Measurements from ENCODE around the gene EEPD1. TPM values are rescaled to one million over a fixed set of nuclear protein-coding genes. Genes with fewer than 3 reads are reported as not detected.
A peak's percentile ranks its signal among the peaks of the same experiment; 100 is the strongest.

Gene EEPD1
- total and polyA plus RNA-seq, 2 donors = 16.9 to 32.8 TPM

DNA sequence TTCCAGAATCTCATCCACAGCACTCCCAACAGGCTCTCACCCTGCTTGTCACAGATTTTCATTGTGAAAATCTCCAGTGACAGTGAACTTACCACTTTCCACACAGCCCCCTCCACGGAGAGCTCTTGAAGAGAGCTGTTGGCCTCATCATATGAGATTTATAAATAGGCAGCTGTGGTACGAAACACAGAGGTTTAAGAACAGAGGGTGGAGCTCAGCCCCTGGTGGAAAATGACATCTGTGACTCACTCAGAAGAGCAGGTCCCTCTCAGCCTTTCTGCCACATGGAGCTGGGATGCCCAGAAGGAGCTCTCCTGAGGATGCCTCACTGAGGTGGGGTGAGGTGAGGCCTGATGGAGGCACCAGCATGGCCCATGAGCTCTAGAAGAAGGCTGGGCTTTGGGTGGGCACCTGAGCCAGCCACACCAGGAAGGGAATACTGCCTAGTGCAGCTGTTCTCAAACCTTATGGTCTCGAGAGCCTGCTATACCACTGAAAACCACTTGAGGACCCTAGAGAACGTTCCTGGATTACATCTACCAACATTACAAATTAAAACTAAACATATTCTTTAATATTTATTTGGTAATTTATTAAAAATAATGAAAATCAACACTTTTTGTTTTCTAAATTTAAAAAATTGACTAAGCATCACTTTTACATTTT is 25.8 kb upstream of the EEPD1 start:
- WGBS = 91% methylated on average over 4 of the region's 4 CpGs
- peak in 2 of 9 donors; percentile 36 to 39 for DNase-seq (ENCODE audit: low read depth in 6 of 9, low spot score in 9 of 9)
- no peaks in the 10 kb centered on the region for H3K36me3 ChIP-seq (ENCODE audit: control insufficient read depth in 2 of 2, insufficient read depth in 2 of 2, low read length in 1 of 2)
- no peak overlapping the region for H3K4me3 ChIP-seq (ENCODE audit: low read length in 2 of 2)
- H3K9me3 ChIP-seq (ENCODE audit: control insufficient read depth in 2 of 2, insufficient read depth in 1 of 2, low read length in 1 of 2) = no peaks in the 10 kb centered on the region
- H3K27me3 ChIP-seq (ENCODE audit: control insufficient read depth in 2 of 2, insufficient read depth in 1 of 2, low read length in 1 of 2) = no peaks in the 10 kb centered on the region
- H3K27ac ChIP-seq (ENCODE audit: low read depth in 1 of 2, low read length in 1 of 2) = no peak overlapping the region
- peaks cover 0 to 8% of the 10 kb centered on the region in 2 donors for H3K4me1 ChIP-seq (ENCODE audit: control insufficient read depth in 2 of 2, insufficient read depth in 2 of 2, low read length in 2 of 2)

DNA sequence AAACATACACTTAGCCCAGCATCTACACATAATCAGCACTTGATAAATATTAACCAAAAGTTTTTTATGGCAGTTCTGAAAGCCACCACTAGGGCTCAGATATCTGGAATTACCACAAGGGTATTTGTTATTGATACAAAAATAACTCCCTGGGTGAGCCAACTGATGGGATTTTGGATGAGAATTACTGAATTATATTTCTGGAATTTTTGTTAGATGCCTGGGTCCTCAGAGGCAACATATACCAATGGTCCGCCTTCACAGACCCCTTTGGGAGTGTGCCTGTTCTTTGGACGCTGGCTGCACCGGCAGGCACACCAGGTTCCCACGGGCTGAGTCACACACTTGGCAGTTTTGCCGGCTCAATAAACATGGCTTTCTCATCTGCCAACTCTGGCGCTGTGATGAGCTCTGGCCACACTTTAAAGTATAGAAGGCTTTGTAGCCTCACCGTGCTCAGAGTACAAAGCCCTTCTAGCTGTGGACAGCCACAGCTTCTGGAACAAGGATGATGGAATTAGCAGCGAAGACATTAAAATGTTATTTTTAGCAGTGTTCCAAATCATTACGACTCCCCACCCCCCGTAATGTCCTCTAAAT is 24.5 kb upstream of the EEPD1 start:
- peaks cover 0 to 8% of the 10 kb centered on the region in 2 donors for H3K4me1 ChIP-seq (ENCODE audit: control insufficient read depth in 2 of 2, insufficient read depth in 2 of 2, low read length in 2 of 2)
- H3K27me3 ChIP-seq (ENCODE audit: control insufficient read depth in 2 of 2, insufficient read depth in 1 of 2, low read length in 1 of 2) = no peaks in the 10 kb centered on the region
- no peaks in the 10 kb centered on the region for H3K9me3 ChIP-seq (ENCODE audit: control insufficient read depth in 2 of 2, insufficient read depth in 1 of 2, low read length in 1 of 2)
- no peak overlapping the region for H3K4me3 ChIP-seq (ENCODE audit: low read length in 2 of 2)
- H3K27ac ChIP-seq (ENCODE audit: low read depth in 1 of 2, low read length in 1 of 2) = no peak overlapping the region
- no peaks in the 10 kb centered on the region for H3K36me3 ChIP-seq (ENCODE audit: control insufficient read depth in 2 of 2, insufficient read depth in 2 of 2, low read length in 1 of 2)
- WGBS = 88% methylated on average over 10 of the region's 10 CpGs
- no peak for DNase-seq (ENCODE audit: low read depth in 6 of 9, low spot score in 9 of 9)

DNA sequence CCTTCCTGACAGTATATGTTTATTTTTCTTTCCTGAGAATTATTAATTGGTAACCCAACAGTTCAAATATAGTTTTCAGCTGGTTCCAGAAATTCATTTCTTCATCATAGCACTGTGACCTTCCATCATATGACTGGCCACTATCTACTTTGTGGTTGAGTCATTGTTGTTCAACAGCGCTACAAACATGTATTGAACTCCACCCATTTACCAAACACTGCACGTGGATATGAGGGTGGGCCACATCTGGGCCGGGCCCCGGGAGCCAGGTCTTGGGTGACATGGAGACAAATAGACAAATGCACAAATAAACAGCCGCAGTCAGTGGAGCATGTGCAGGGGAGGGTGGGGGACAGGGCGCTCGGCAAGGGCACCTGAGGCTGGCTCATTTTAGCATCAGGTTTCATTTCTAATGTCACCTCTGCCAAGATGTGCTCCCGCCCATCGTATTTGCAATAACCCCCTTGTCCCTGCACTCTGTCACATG is 24.0 kb upstream of the EEPD1 start:
- Histone ChIP-seq H3K4me1 (ENCODE audit: control insufficient read depth in 2 of 2, insufficient read depth in 2 of 2, low read length in 2 of 2) (peaks cover 0 to 10% of the 10 kb centered on the region in 2 donors), H3K9me3 (ENCODE audit: control insufficient read depth in 2 of 2, insufficient read depth in 1 of 2, low read length in 1 of 2) (peaks cover 0 to 3% of the 10 kb centered on the region in 2 donors), H3K36me3 (ENCODE audit: control insufficient read depth in 2 of 2, insufficient read depth in 2 of 2, low read length in 1 of 2) (no peaks in the 10 kb centered on the region), H3K4me3 (ENCODE audit: low read length in 2 of 2) (no peak overlapping the region), H3K27me3 (ENCODE audit: control insufficient read depth in 2 of 2, insufficient read depth in 1 of 2, low read length in 1 of 2) (no peaks in the 10 kb centered on the region), H3K27ac (ENCODE audit: low read depth in 1 of 2, low read length in 1 of 2) (no peak overlapping the region)
- WGBS = 86% methylated on average over 9 of the region's 9 CpGs
- DNase-seq (ENCODE audit: low read depth in 6 of 9, low spot score in 9 of 9) = no peak

DNA sequence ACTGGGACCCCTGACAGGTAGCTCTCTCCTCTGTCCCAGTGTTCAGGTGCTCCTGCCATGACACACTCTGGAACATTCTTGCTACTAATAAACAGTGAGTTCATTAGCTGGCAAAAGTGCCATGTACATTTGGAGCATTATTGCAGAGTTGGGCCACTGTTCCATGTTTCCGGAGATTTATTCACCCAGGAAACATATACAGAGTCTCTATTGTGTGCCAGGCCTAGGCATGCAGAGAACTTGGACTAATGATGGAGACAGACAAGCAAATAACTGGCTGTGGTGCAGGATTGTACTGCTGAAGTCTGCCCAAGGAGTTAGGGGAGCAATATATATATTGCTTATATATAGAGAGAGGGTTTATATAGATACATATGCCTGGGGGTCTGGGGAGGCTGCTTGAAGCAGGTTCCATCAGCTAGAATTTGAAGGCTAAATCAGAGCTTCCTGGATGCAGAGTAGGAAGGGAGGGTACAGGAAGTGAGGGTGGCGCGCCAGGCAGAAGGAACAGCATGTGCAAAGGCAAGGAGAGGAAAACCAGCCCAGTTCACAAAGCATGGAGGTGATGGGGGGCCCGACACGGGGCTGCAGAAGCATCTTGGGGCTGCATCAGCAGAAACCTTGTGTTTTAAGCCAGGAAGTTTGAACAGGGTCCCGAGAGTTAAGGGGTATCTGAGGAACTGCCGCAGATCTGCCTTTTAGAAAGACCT is 22.7 kb upstream of the EEPD1 start:
- no peak overlapping the region for H3K4me3 ChIP-seq (ENCODE audit: low read length in 2 of 2)
- no peak overlapping the region for H3K27ac ChIP-seq (ENCODE audit: low read depth in 1 of 2, low read length in 1 of 2)
- H3K36me3 ChIP-seq (ENCODE audit: control insufficient read depth in 2 of 2, insufficient read depth in 2 of 2, low read length in 1 of 2) = no peaks in the 10 kb centered on the region
- H3K27me3 ChIP-seq (ENCODE audit: control insufficient read depth in 2 of 2, insufficient read depth in 1 of 2, low read length in 1 of 2) = no peaks in the 10 kb centered on the region
- peaks cover under 1 to 20% of the 10 kb centered on the region in 2 donors for H3K4me1 ChIP-seq (ENCODE audit: control insufficient read depth in 2 of 2, insufficient read depth in 2 of 2, low read length in 2 of 2)
- no peak for DNase-seq (ENCODE audit: low read depth in 6 of 9, low spot score in 9 of 9)
- peaks cover 0 to 3% of the 10 kb centered on the region in 2 donors for H3K9me3 ChIP-seq (ENCODE audit: control insufficient read depth in 2 of 2, insufficient read depth in 1 of 2, low read length in 1 of 2)
- WGBS = 93% methylated on average over 7 of the region's 7 CpGs

DNA sequence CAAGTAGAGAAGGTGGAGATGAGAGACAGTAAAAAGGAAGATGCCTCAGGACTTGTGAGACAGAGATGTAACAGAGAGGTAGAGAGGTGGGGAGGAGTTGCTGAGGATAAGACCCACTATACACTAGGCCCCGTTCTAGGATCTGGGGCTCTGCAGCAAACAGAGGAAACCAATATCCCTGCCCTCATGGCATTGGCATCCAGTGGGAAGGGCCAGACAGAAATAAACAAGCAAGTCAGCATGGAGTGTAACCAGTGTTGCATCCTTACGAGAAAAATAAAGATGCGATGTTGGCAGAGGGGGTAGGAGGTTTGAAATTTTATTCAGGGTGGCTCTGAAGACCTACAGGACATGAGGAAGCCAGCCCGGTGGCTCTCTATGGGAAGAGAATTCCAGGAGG is 22.0 kb upstream of the EEPD1 start:
- no peak overlapping the region for H3K27ac ChIP-seq (ENCODE audit: low read depth in 1 of 2, low read length in 1 of 2)

DNA sequence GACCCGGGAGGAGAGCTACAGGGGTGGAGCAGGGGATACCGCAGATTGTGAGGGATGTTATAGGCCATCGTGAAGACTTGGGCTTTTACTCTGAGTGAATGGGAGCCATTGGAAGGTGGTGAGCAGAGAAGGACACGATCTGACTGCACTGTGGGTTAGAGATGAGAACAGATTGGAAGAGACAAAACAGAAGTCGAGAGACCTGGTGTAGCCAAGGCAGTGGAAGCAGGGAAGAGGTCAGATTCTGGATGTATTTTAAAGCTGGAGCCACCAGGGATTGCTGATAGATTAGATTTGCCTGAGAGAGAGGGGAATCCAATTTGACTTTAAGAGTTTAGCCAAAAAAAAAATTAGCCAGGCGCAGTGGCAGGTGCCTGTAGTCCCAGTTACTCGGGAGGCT is 21.6 kb upstream of the EEPD1 start:
- H3K4me1 ChIP-seq (ENCODE audit: control insufficient read depth in 2 of 2, insufficient read depth in 2 of 2, low read length in 2 of 2) = peaks cover 4 to 25% of the 10 kb centered on the region in 2 donors
- no peaks in the 10 kb centered on the region for H3K36me3 ChIP-seq (ENCODE audit: control insufficient read depth in 2 of 2, insufficient read depth in 2 of 2, low read length in 1 of 2)
- H3K4me3 ChIP-seq (ENCODE audit: low read length in 2 of 2) = no peak overlapping the region
- H3K27me3 ChIP-seq (ENCODE audit: control insufficient read depth in 2 of 2, insufficient read depth in 1 of 2, low read length in 1 of 2) = no peaks in the 10 kb centered on the region
- H3K27ac ChIP-seq (ENCODE audit: low read depth in 1 of 2, low read length in 1 of 2) = no peak overlapping the region
- 91% methylated on average over 7 of the region's 7 CpGs for WGBS
- peaks cover 0 to 3% of the 10 kb centered on the region in 2 donors for H3K9me3 ChIP-seq (ENCODE audit: control insufficient read depth in 2 of 2, insufficient read depth in 1 of 2, low read length in 1 of 2)
- DNase-seq (ENCODE audit: low read depth in 6 of 9, low spot score in 9 of 9) = no peak

More for the DNA sequence above, 22.0 kb upstream of the EEPD1 start:
- DNase-seq (ENCODE audit: low read depth in 6 of 9, low spot score in 9 of 9) = no peak
- no peak overlapping the region for H3K4me3 ChIP-seq (ENCODE audit: low read length in 2 of 2)
- H3K4me1 ChIP-seq (ENCODE audit: control insufficient read depth in 2 of 2, insufficient read depth in 2 of 2, low read length in 2 of 2) = peaks cover 4 to 25% of the 10 kb centered on the region in 2 donors
- 99% methylated on average over 4 of the region's 4 CpGs for WGBS
- H3K27me3 ChIP-seq (ENCODE audit: control insufficient read depth in 2 of 2, insufficient read depth in 1 of 2, low read length in 1 of 2) = no peaks in the 10 kb centered on the region
- peaks cover 0 to 3% of the 10 kb centered on the region in 2 donors for H3K9me3 ChIP-seq (ENCODE audit: control insufficient read depth in 2 of 2, insufficient read depth in 1 of 2, low read length in 1 of 2)
- H3K36me3 ChIP-seq (ENCODE audit: control insufficient read depth in 2 of 2, insufficient read depth in 2 of 2, low read length in 1 of 2) = no peaks in the 10 kb centered on the region

DNA sequence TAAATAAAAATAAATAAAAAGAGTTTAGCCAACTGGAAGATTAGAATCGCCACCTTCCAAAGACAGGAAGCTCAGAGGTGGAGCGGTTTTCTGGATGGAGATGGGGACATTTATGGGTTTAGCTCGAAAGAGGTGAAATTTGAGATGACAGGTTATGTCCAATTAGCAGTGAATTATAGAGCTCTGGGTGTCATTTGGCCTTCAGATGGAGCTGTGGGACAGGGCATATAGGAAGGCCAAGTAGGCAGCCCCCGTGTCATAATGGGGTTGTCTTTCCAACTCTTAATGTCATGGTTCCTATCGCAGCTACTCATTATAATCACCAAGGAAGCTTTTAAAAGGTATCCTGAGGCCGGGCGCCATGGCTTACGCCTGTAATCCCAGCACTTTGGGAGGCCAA is 21.0 kb upstream of the EEPD1 start:
- Histone ChIP-seq H3K27ac (ENCODE audit: low read depth in 1 of 2, low read length in 1 of 2) (no peak overlapping the region), H3K9me3 (ENCODE audit: control insufficient read depth in 2 of 2, insufficient read depth in 1 of 2, low read length in 1 of 2) (peaks cover 0 to 3% of the 10 kb centered on the region in 2 donors), H3K27me3 (ENCODE audit: control insufficient read depth in 2 of 2, insufficient read depth in 1 of 2, low read length in 1 of 2) (no peaks in the 10 kb centered on the region), H3K4me1 (ENCODE audit: control insufficient read depth in 2 of 2, insufficient read depth in 2 of 2, low read length in 2 of 2) (peaks cover 4 to 21% of the 10 kb centered on the region in 2 donors), H3K4me3 (ENCODE audit: low read length in 2 of 2) (no peak overlapping the region), H3K36me3 (ENCODE audit: control insufficient read depth in 2 of 2, insufficient read depth in 2 of 2, low read length in 1 of 2) (no peaks in the 10 kb centered on the region)
- DNase-seq (ENCODE audit: low read depth in 6 of 9, low spot score in 9 of 9) = no peak
- 97% methylated on average over 8 of the region's 8 CpGs for WGBS

DNA sequence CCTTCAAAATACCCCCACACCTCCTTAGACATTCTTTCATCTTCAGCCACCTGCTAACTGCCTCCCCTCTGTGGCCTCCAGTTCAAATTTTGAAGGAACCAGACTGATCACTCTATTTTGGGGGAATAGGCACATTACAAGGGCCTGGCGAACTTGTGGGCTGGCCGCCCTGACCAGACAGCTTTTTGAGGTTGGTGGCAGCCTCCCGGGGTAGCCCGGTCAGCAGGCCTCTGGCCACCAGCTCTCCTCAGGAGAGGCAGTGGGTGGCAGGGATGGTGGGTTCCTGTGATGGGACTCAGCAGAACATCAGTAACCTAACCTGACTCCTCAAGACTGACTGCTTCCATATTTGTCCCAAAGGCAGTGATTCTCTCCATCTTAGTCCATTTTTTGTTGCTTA is 17.4 kb upstream of the EEPD1 start:
- Histone ChIP-seq H3K27ac (ENCODE audit: low read depth in 1 of 2, low read length in 1 of 2) (no peak overlapping the region), H3K36me3 (ENCODE audit: control insufficient read depth in 2 of 2, insufficient read depth in 2 of 2, low read length in 1 of 2) (no peaks in the 10 kb centered on the region), H3K27me3 (ENCODE audit: control insufficient read depth in 2 of 2, insufficient read depth in 1 of 2, low read length in 1 of 2) (no peaks in the 10 kb centered on the region), H3K9me3 (ENCODE audit: control insufficient read depth in 2 of 2, insufficient read depth in 1 of 2, low read length in 1 of 2) (peaks cover 0 to 3% of the 10 kb centered on the region in 2 donors), H3K4me3 (ENCODE audit: low read length in 2 of 2) (no peak overlapping the region), H3K4me1 (ENCODE audit: control insufficient read depth in 2 of 2, insufficient read depth in 2 of 2, low read length in 2 of 2) (peaks cover 4 to 17% of the 10 kb centered on the region in 2 donors)
- WGBS = 96% methylated on average over 4 of the region's 4 CpGs
- no peak for DNase-seq (ENCODE audit: low read depth in 6 of 9, low spot score in 9 of 9)

DNA sequence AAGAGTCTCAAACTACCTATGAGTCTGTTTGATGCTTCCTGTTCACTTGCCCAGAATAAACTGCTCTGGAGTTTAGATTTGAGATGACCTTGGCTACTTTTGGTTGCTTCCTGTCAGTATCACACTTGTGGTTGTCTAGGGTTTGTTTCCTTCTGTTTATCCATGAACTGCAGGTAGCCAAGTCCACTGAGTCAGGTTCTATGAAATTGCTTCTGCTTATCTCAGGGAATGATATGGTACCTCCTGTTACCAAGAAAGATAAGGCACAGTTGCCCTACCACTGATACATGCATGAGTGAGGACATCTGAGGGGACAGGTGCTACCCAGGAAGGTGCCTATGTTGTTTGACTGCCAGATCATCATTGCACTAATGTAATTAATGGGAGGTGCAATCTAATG is 15.8 kb upstream of the EEPD1 start:
- Histone ChIP-seq H3K9me3 (ENCODE audit: control insufficient read depth in 2 of 2, insufficient read depth in 1 of 2, low read length in 1 of 2) (peaks cover 0 to 3% of the 10 kb centered on the region in 2 donors), H3K27ac (ENCODE audit: low read depth in 1 of 2, low read length in 1 of 2) (no peak overlapping the region), H3K27me3 (ENCODE audit: control insufficient read depth in 2 of 2, insufficient read depth in 1 of 2, low read length in 1 of 2) (no peaks in the 10 kb centered on the region), H3K36me3 (ENCODE audit: control insufficient read depth in 2 of 2, insufficient read depth in 2 of 2, low read length in 1 of 2) (no peaks in the 10 kb centered on the region), H3K4me3 (ENCODE audit: low read length in 2 of 2) (no peak overlapping the region), H3K4me1 (ENCODE audit: control insufficient read depth in 2 of 2, insufficient read depth in 2 of 2, low read length in 2 of 2) (peaks cover 4 to 17% of the 10 kb centered on the region in 2 donors)
- no peak for DNase-seq (ENCODE audit: low read depth in 6 of 9, low spot score in 9 of 9)

All from thymus (tissue), 11 donors.